SK-N-SH treated with all-trans-retinoic acid at 6 μM for 48 hours (cell line): ENCODE data around the gene SIK1.
"Not testable (repeated sequence)": the region's sequence is repeated elsewhere in the genome, so short reads cannot be mapped to it uniquely, and the experiment has no call there.

Experiments used
- ARNTL ChIP-seq: fragments of 450-650 bp; formaldehyde crosslinking; IDR thresholded peaks from 2 replicates; pipeline ENCODE4 v1.5.0; 2020; ENCODE audit warnings: low read depth, mild to moderate bottlenecking, moderate library complexity, borderline replicate concordance
- BACH2 ChIP-seq: fragments of 250-450 bp; sonication (Bioruptor Pico); IDR thresholded peaks from 2 replicates; pipeline ENCODE4 v1.9.0; 2021; ENCODE audit warnings: mild to moderate bottlenecking, borderline replicate concordance
- CSDC2 ChIP-seq: fragments of 250-450 bp; sonication (Bioruptor Pico); IDR thresholded peaks from 2 replicates; pipeline ENCODE4 v1.5.0; 2020; ENCODE audit warnings: mild to moderate bottlenecking, moderate library complexity
- GLIS3 ChIP-seq: fragments of 250-450 bp; sonication (Bioruptor Pico); IDR thresholded peaks from 2 replicates; pipeline ENCODE4 v1.5.0; 2020; ENCODE audit warnings: mild to moderate bottlenecking, moderate library complexity
- PPARA ChIP-seq: fragments of 250-450 bp; sonication (Bioruptor Pico); IDR thresholded peaks from 2 replicates; pipeline ENCODE4 v1.5.0; 2020; ENCODE audit warnings: mild to moderate bottlenecking, borderline replicate concordance
- TCF4 ChIP-seq: fragments of 250-450 bp; sonication (Bioruptor Pico); IDR thresholded peaks from 2 replicates; pipeline ENCODE4 v1.8.0; 2021; ENCODE audit warnings: mild to moderate bottlenecking, moderate library complexity, borderline replicate concordance
- TOX ChIP-seq: fragments of 250-450 bp; sonication (Bioruptor Pico); IDR thresholded peaks from 2 replicates; pipeline ENCODE4 v1.8.0; 2021; ENCODE audit warnings: mild to moderate bottlenecking, moderate library complexity, borderline replicate concordance
- ZC3H10 ChIP-seq: fragments of 250-450 bp; sonication (Bioruptor Pico); IDR thresholded peaks from 2 replicates; pipeline ENCODE4 v1.5.1; 2021; ENCODE audit warnings: mild to moderate bottlenecking, moderate library complexity
- ZFP30 ChIP-seq: fragments of 450-650 bp; formaldehyde crosslinking; IDR thresholded peaks from 2 replicates; pipeline ENCODE4 v1.5.0; 2022; ENCODE audit warnings: mild to moderate bottlenecking, moderate library complexity
- ZNF565 ChIP-seq: fragments of 450-650 bp; formaldehyde crosslinking; conservative IDR thresholded peaks from 2 replicates; pipeline ENCODE4 v1.5.0; 2020; ENCODE audit warnings: low read depth, mild to moderate bottlenecking, moderate library complexity
- ZNF70 ChIP-seq: fragments of 450-650 bp; formaldehyde crosslinking; IDR thresholded peaks from 2 replicates; pipeline ENCODE4 v1.5.0; 2020; ENCODE audit warnings: mild to moderate bottlenecking, moderate library complexity
- TF ChIP-seq, protein P1 (sequence below): fragments of 250-450 bp; sonication (Bioruptor Pico); IDR thresholded peaks from 2 replicates; pipeline ENCODE4 v1.8.0; 2021; ENCODE audit warnings: low read depth, mild to moderate bottlenecking, moderate library complexity, borderline replicate concordance
- TF ChIP-seq, protein P2 (sequence below): fragments of 250-450 bp; sonication (Bioruptor Pico); IDR thresholded peaks from 2 replicates; pipeline ENCODE4 v1.5.1; 2020; ENCODE audit warnings: low read depth, mild to moderate bottlenecking, moderate library complexity
- TF ChIP-seq, protein P3 (sequence below): fragments of 250-450 bp; sonication (Bioruptor Pico); IDR thresholded peaks from 2 replicates; pipeline ENCODE4 v1.8.0; 2020; ENCODE audit warnings: mild to moderate bottlenecking, moderate library complexity, borderline replicate concordance

DNA sequence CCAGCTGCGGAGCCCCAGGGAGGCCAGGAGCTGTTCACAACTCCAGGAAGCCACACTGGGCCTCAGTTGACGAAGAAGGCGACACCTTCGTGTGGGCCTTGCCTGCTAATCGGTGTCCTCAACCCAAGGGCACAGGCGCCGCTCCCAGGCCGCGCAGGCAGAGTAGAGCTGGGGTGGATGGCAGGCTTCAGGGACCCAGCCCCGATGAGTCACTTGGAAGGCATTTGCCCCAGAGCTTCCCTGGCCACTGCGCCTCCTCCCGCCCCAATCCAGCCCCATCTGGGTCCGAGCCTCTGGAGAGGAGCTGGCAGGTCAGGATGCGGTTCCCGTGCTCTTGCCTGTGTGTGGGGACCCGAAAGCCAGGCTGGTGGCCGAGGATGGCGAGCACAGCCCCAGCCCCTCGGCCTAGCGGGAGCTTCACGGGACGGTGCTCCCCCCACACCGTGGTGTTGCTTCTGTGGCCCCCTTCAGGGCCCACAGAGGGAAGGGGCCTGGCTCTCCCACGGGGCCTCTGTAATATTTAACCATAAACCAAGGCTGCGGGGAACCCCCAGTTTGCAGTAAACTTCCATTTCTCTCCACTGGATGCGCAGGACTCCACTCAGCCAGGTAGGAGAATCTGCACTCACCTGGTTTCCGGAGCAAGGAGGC lies 30.0 kb downstream of the SIK1 start:
- TF ChIP-seq ZNF70; ZFP30 (CRISPR knock-in tag); TCF4 (CRISPR knock-in tag); PPARA (CRISPR knock-in tag); TOX; ZNF565 (CRISPR knock-in tag); GLIS3 (CRISPR knock-in tag); BACH2 (CRISPR knock-in tag); ARNTL (CRISPR knock-in tag); ZC3H10 (CRISPR knock-in tag); CSDC2 (CRISPR knock-in tag): not testable (repeated sequence)
- TF ChIP-seq, protein P1, sequence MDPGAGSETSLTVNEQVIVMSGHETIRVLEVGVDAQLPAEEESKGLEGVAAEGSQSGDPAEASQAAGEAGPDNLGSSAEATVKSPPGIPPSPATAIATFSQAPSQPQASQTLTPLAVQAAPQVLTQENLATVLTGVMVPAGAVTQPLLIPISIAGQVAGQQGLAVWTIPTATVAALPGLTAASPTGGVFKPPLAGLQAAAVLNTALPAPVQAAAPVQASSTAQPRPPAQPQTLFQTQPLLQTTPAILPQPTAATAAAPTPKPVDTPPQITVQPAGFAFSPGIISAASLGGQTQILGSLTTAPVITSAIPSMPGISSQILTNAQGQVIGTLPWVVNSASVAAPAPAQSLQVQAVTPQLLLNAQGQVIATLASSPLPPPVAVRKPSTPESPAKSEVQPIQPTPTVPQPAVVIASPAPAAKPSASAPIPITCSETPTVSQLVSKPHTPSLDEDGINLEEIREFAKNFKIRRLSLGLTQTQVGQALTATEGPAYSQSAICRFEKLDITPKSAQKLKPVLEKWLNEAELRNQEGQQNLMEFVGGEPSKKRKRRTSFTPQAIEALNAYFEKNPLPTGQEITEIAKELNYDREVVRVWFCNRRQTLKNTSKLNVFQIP (CRISPR knock-in tag): not testable (repeated sequence)
- TF ChIP-seq, protein P2, sequence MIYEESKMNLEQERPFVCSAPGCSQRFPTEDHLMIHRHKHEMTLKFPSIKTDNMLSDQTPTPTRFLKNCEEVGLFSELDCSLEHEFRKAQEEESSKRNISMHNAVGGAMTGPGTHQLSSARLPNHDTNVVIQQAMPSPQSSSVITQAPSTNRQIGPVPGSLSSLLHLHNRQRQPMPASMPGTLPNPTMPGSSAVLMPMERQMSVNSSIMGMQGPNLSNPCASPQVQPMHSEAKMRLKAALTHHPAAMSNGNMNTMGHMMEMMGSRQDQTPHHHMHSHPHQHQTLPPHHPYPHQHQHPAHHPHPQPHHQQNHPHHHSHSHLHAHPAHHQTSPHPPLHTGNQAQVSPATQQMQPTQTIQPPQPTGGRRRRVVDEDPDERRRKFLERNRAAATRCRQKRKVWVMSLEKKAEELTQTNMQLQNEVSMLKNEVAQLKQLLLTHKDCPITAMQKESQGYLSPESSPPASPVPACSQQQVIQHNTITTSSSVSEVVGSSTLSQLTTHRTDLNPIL: not testable (repeated sequence)
- TF ChIP-seq, protein P3, sequence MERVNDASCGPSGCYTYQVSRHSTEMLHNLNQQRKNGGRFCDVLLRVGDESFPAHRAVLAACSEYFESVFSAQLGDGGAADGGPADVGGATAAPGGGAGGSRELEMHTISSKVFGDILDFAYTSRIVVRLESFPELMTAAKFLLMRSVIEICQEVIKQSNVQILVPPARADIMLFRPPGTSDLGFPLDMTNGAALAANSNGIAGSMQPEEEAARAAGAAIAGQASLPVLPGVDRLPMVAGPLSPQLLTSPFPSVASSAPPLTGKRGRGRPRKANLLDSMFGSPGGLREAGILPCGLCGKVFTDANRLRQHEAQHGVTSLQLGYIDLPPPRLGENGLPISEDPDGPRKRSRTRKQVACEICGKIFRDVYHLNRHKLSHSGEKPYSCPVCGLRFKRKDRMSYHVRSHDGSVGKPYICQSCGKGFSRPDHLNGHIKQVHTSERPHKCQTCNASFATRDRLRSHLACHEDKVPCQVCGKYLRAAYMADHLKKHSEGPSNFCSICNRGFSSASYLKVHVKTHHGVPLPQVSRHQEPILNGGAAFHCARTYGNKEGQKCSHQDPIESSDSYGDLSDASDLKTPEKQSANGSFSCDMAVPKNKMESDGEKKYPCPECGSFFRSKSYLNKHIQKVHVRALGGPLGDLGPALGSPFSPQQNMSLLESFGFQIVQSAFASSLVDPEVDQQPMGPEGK: not testable (repeated sequence)
